ENCODE measurements around the gene DIAPH2.

GRCh38 chrX:97479106-97479890, 794.7 kb downstream of the DIAPH2 start:
- TF ChIP-seq ZNF449 (CRISPR knock-in tag; IDR thresholded peaks at IDR 0.05), result no peak
- TF ChIP-seq ZNF232 (CRISPR knock-in tag; IDR thresholded peaks at IDR 0.05), result no peak
- no peak for TF ChIP-seq NEUROD1 (IDR thresholded peaks at IDR 0.05; ENCODE audit: borderline replicate concordance, low read depth, low read length, partially characterized antibody)
- TF ChIP-seq CTCF (IDR thresholded peaks at IDR 0.05 in 2 of 3, conservative IDR thresholded peaks at IDR 0.05 in 1 of 3; ENCODE audit: insufficient read depth in 2 of 3, low read depth in 1 of 3, low read length in 3 of 3), result no peak
